Motor neuron (in vitro differentiated cells): ENCODE data around the gene FAP. TPM values are rescaled to one million over a fixed set of nuclear protein-coding genes. Genes with fewer than 3 reads are reported as not detected.

ENCODE experiments used
- ATAC-seq, 8 experiments: fragments of 200-7000 bp; cut with Tn5 transposase; replicated peaks in 6 of 8; 2 replicates each; pipeline ENCODE4 v1.8.0; 2021; ENCODE audit warnings: mild to moderate bottlenecking in 8 of 8, moderate library complexity in 8 of 8
- H3K27ac ChIP-seq, 2 donors: fragments of 250-450 bp; sonication (Bioruptor Pico); 2 replicates each; pipeline ENCODE4 v1.9.0; 2021; ENCODE audit warnings: antibody characterized with exemption in 2 of 2, mild to moderate bottlenecking in 2 of 2, moderate library complexity in 1 of 2
- H3K4me1 ChIP-seq, 2 donors: fragments of 250-450 bp; sonication (Bioruptor Pico); replicated peaks in 1 of 2; 2 replicates each; pipeline ENCODE4 v1.6.1; 2021; ENCODE audit warnings: antibody characterized with exemption in 2 of 2, mild to moderate bottlenecking in 2 of 2, moderate library complexity in 1 of 2
- H3K4me3 ChIP-seq, 5 donors: fragments of 250-450 bp; sonication (Bioruptor Pico); 2 replicates each; pipeline ENCODE4 v1.9.0; 2021; ENCODE audit warnings: antibody characterized with exemption in 5 of 5, mild to moderate bottlenecking in 5 of 5, moderate library complexity in 4 of 5
- WGBS, 10 experiments: fragments of 450-650 bp; shearing (Covaris generic); methylation state at CpG; one replicate each; pipeline ENCODE4 v1.0.0; 2022; 5-methylcytosine and 5-hydroxymethylcytosine counted together
- in situ Hi-C, 9 experiments: fragments of 400-800 bp; cut with MboI; loops; one replicate each; pipeline ENCODE4 v1.15.0; 2021; ENCODE audit warnings: low sequenced_read_pairs in 9 of 9, low pct_unique_long_range_greater_than_20kb in 2 of 9; ENCODE audit not compliant: unreplicated experiment in 9 of 9
- total RNA-seq, 8 experiments: library from RNA; unstranded; fragments of 300-600 nt; gene quantifications; 2 replicates each; pipeline versions ENCODE4 v1.2.3 to v1.2.4, GENCODE V29; 2022

The FAP gene
- total RNA-seq, 8 experiments from 2014 or later = 0.11 to 274 (median 12.7) TPM; not detected in 1

DNA sequence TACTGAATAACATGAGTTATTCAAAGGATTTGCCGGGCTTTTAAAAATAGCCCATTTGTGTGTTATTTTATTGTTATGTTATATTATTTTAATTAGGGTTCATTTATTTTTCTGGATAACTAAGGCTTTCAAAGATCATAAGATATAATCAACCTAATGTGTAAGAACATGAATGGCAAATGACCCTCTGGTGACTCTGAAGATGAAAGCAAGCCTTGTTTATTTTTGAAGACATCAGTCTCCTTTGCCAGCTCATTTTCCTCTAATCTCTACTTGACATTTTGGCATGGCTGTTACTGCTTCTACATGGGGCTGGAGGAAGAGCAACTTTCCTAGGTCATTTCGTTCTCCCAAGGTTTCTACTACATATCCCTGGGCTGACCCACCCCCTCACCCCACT, 10.6 kb downstream of the FAP start:
- in situ Hi-C loops = no loop called here
- H3K27ac ChIP-seq = no peak overlapping the region
- 44 to 100% (median 91%) methylated on average over 1 to 2 of the region's 2 CpGs; no CpG with 5 or more reads in 2 of the 10 experiments for WGBS, 10 experiments
- no peak for ATAC-seq
- no peaks in the 10 kb centered on the region for H3K4me1 ChIP-seq
- no peak overlapping the region for H3K4me3 ChIP-seq

DNA sequence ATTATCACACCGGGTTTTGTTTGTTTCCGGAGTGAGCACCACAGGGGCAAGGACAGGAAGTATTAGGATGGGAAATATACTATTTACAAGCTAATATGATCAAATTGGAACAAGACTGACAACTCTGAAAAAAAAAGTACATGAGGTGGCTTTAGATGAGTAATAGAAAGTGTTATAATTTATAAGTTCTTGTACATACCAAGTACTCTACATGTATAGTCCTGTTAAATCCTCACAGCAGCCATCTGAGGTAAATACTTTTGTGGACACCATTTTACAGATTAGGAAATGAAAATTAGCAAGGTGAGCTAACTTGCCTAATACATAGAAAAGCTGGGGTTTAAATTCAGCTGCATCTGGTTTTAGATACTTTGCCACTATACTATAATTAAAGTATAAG, 11.2 kb downstream of the FAP start:
- no peaks in the 10 kb centered on the region for H3K4me1 ChIP-seq
- 65 to 100% (median 90%) methylated on average over 1 to 2 of the region's 2 CpGs; no CpG with 5 or more reads in 3 of the 10 experiments for WGBS, 10 experiments
- no peak for ATAC-seq
- in situ Hi-C loops = no loop called here
- H3K27ac ChIP-seq = no peak overlapping the region
- H3K4me3 ChIP-seq = no peak overlapping the region

DNA sequence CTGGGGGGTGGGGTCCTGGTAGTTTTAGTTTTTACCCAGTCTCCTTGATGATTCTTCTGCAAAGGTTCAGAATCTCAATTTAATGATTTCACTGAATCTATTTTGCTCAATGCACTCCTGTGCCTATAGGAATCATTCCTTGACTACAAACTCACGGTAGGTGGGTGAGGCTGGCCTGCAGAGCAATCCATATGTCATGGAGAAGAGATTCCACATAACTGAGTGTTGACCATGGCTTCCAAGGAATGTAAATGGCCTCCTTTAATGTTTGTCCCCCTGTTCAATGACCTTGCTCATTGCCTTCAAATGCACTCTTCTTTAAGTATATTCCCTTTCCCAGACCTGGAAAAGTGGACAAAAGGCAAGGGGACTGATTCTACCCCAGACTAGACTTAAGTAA, 12.5 kb downstream of the FAP start:
- no peak for ATAC-seq
- Histone ChIP-seq H3K27ac (no peak overlapping the region), H3K4me1 (no peaks in the 10 kb centered on the region), H3K4me3 (no peak overlapping the region)
- 67 to 100% (median 89%) methylated on average over 1 of the region's 1 CpG; no CpG with 5 or more reads in 3 of the 10 experiments for WGBS, 10 experiments
- in situ Hi-C loops = no loop called here

DNA sequence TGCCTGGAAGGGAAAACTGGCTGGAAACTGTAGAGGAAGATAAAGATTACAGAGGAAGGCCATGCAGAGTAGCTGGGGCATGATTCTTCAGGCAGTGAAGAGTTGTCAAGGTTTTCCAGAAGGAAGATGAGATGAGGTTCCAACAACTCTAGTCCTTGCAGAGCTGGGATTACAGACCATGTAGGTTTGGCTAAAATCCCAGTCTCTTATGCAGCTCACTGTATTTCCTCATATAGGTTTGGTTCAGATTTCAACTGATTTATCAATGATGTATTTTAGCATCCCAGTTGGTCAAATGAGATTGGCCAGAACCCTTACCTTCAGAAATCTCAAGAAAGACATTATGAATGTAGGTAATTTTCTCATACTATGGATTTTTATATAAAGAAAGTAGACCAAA, 16.4 kb downstream of the FAP start:
- Histone ChIP-seq H3K4me1 (no peaks in the 10 kb centered on the region), H3K4me3 (no peak overlapping the region), H3K27ac (no peak overlapping the region)
- in situ Hi-C loops = loop anchor here in 1 of 9 experiments (10.0 kb wide), 1 partner anchor 68 kb away; no protein-coding TSS in a partner anchor
- no peak for ATAC-seq

DNA sequence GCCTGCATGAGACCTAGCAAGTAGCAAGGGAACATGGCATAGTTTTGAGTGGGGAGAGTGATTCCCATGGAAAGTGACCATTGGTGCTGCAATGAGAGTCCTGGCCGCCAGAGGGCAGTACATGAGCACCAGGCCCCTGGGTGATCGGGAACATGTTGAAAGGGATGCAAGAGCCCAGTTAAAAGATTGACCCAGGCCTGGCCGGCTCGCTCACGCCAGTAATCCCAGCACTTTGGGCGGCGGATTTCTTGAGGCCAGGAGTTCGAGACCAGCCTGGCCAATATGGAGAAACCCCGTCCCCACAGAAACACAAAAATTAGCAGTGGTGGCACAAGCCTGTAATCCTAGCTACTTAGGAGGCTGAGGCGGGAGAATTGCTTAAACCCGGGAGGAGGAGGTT, 22.2 kb downstream of the FAP start:
- H3K4me3 ChIP-seq = no peak overlapping the region
- in situ Hi-C loops = loop anchor here in 1 of 9 experiments (10.0 kb wide), 1 partner anchor 74 kb away; no protein-coding TSS in a partner anchor
- WGBS, 10 experiments = 52 to 100% (median 73%) methylated on average over 1 to 6 of the region's 11 CpGs; no CpG with 5 or more reads in 4 of the 10 experiments
- no peak overlapping the region for H3K27ac ChIP-seq
- peak in 4 of 8 experiments; percentile 14 to 60 (median 55) for ATAC-seq
- H3K4me1 ChIP-seq = no peaks in the 10 kb centered on the region

DNA sequence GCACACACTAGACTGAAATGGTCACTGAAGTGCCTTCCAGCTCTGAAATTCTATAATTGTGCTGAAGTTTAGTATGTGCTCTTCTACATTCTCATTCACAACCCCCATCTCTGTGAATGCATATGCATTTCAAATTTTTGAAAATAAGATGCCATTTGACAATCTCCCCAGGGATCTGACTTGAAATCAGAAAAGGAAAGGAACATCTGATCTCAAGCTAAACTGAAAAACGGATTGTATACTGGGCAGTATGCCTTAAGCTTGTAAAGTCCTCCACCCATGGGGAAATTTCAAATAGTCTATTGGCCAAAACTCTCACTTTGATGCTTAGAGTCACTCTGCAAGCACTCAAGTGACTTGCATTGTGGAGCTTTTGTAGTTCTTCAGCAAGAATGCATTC, 22.9 kb downstream of the FAP start:
- no peak overlapping the region for H3K27ac ChIP-seq
- no peaks in the 10 kb centered on the region for H3K4me1 ChIP-seq
- no peak overlapping the region for H3K4me3 ChIP-seq
- in situ Hi-C loops = loop anchor here in 1 of 9 experiments (10.0 kb wide), 1 partner anchor 74 kb away; no protein-coding TSS in a partner anchor
- 0 to 100% (median 70%) methylated on average over 1 of the region's 1 CpG; no CpG with 5 or more reads in 3 of the 10 experiments for WGBS, 10 experiments
- ATAC-seq = peak in 3 of 8 experiments; percentile 65 to 80 (median 73)

DNA sequence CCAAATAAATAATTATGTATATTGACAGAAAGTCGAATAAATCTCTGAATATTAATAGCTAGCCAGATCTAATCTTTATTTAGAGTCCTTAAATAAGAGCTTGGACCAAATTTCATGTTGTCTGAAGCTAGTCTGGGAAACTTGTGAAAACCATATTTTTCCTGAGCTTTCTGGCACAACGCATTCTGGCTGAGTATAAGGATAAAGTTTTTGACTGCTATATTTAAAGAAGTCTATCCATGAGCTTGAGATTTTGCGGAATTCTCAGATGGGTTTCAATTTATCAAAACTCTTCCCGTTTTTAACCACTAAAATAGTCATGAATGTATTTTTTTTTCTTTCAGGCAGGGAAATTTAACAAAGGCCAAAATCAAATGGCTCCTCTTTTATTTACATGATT, 23.8 kb downstream of the FAP start:
- Histone ChIP-seq H3K27ac (no peak overlapping the region), H3K4me3 (no peak overlapping the region), H3K4me1 (no peaks in the 10 kb centered on the region)
- no peak for ATAC-seq
- in situ Hi-C loops = no loop called here
- WGBS, 10 experiments = 8 to 100% (median 88%) methylated on average over 1 to 4 of the region's 4 CpGs

DNA sequence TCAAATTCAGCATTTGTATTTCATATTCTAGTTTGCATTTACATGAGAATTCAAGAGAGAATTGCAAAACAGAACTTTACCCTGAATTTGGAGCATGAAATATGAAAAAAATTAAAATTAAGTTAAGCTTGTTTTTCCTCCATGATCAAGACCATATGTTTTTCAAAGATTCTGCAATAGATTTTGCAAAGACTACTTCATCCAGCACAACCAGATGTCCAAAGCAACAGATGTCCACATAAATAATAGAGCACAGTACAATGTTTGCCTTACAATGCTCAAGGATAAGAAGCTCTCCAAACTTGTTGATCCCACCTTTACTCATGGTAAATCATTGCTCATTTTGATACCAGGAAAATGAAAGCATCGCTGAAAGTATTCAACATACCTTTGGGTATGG, 25.6 kb downstream of the FAP start:
- H3K4me3 ChIP-seq = no peak overlapping the region
- in situ Hi-C loops = no loop called here
- ATAC-seq = peak in 3 of 8 experiments; percentile 13 to 66 (median 34)
- H3K27ac ChIP-seq = no peak overlapping the region
- no peaks in the 10 kb centered on the region for H3K4me1 ChIP-seq
- 0 to 100% (median 85%) methylated on average over 1 of the region's 1 CpG; no CpG with 5 or more reads in 2 of the 10 experiments for WGBS, 10 experiments

DNA sequence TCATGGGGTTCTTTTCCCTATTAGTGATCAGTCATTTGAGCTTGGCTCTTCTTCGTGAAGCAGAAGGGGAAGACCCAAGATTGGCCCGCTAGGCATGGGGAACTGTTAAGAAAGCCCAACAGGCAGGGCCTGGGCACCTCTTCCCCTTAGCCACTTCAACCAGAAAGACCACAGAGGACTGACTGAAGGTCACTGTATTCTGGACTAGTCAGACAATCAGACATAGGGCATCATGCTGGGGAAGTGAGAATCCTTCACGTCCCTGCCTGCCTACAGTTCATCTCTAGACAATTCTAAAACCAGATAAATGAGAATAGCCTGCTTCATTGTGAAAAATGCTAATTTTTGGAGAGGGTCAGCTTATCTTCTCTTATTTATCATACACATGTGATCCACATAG, 28.1 kb downstream of the FAP start:
- 40 to 100% (median 89%) methylated on average over 1 to 3 of the region's 3 CpGs; no CpG with 5 or more reads in 1 of the 10 experiments for WGBS, 10 experiments
- no peak overlapping the region for H3K4me3 ChIP-seq
- H3K27ac ChIP-seq = no peak overlapping the region
- H3K4me1 ChIP-seq = no peaks in the 10 kb centered on the region
- in situ Hi-C loops = no loop called here
- no peak for ATAC-seq

DNA sequence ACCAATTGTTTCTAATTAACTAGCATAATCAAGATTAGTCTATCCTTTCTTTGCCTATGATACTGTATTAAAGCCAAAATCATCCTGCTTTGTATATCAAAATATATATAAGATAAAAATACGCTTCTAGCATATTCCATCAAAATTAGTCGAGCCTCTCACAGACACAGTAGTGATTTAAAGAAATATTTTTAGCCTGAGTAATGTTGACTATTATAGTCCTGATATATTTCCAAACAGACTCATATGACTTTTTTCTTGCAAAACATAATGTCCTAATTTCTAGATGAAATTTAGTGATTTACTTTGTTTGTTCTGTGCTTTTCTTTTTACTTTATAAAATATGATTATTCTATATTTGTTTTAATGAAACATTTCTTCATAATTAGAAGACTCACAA, 30.9 kb downstream of the FAP start:
- in situ Hi-C loops = no loop called here
- 6 to 100% (median 76%) methylated on average over 1 to 2 of the region's 2 CpGs; no CpG with 5 or more reads in 2 of the 10 experiments for whole genome bisulfite sequencing, 10 experiments
- ATAC-seq = no peak
- Histone ChIP-seq H3K4me3 (no peak overlapping the region), H3K27ac (no peak overlapping the region), H3K4me1 (no peaks in the 10 kb centered on the region)

DNA sequence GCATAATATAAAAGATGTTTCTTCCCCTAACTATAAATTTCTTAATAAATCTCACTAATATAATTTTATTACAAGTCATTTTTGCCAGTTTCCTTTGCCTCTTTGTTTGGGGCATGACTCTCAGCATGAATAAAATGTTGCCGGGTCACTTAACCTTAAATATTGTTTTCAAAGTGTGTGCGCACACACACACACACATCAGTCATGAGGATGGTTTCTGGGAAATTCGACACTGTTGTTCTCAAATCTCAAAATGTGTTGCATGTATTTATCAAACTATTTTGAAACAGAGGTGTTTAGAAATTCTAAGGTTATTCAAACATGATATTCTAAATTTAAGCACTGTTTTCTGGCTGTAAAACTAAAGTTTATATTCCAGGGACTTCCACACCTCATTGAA, 31.5 kb downstream of the FAP start:
- in situ Hi-C loops = no loop called here
- 74 to 92% (median 81%) methylated on average over 1 to 3 of the region's 3 CpGs for WGBS, 10 experiments
- H3K4me3 ChIP-seq = no peak overlapping the region
- no peak overlapping the region for H3K27ac ChIP-seq
- H3K4me1 ChIP-seq = no peaks in the 10 kb centered on the region
- no peak for ATAC-seq

DNA sequence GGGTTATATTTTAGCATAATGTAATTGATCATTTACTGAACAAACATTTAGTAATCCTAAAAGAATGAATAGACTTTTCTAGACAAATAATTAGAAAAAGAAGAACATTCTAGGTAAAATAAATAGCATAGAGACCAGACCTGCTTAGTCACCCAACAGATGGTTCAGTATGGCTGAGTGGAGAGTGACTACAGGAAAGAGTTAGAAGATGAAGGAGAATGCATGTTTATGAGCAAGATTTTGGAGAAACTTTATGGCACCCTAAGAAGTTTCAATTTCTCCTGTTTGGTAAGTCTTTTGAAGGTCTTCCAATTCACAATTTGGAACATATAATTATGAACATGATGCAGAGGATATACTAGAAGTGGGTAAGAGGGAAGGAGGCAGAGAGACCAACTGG, 32.9 kb downstream of the FAP start:
- in situ Hi-C loops = no loop called here
- Histone ChIP-seq H3K4me3 (no peak overlapping the region), H3K27ac (no peak overlapping the region), H3K4me1 (no peaks in the 10 kb centered on the region)
- no peak for ATAC-seq

DNA sequence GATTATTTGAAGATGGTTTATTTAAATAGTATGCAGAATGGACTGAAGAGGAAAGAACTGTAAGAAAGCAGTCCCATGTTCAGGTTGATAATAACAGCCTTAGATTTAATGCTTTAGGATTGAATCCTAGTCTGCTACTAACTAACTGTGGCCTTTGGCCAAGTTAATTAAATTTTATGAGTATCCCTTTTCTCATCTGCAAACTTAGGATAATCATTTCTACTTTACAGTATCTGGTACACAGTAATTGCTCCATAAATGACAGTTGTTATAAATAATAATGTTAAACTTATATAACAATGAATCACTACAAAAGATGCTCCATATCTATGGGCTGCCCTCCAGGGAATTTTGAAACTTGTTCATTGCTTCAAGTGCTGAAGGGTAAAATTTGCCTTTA, 41.0 kb downstream of the FAP start:
- H3K27ac ChIP-seq = no peak overlapping the region
- no peak overlapping the region for H3K4me3 ChIP-seq
- no peaks in the 10 kb centered on the region for H3K4me1 ChIP-seq
- in situ Hi-C loops = no loop called here
- ATAC-seq = no peak

DNA sequence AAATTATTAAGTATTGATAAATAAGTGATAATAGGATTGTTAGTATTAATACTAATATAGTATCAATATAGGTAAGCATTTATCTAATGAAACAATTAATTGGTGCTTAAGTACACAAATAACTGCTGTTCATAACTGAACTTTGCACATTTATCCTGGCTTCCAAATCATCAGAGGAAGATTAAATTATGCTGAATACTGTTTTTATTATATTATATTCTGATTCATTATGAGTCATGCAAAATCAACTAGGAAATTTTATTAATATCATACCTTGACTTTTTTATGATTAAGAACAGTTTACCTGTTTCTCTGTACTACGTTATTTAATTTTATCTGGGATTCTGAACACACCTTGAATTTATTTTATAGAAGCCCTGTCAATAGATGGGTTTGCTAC, 42.6 kb downstream of the FAP start:
- 67 to 100% (median 88%) methylated on average over 1 of the region's 1 CpG; no CpG with 5 or more reads in 3 of the 10 experiments for WGBS, 10 experiments
- Histone ChIP-seq H3K4me3 (no peak overlapping the region), H3K27ac (no peak overlapping the region), H3K4me1 (no peaks in the 10 kb centered on the region)
- no peak for ATAC-seq
- in situ Hi-C loops = no loop called here
